ENCODE measurements around the gene WDR20. TPM values are rescaled to one million over a fixed set of nuclear protein-coding genes. Genes with fewer than 3 reads are reported as not detected.

Gene WDR20
- total RNA-seq, 1 experiment from 2014 or later = 11.2 TPM

DNA sequence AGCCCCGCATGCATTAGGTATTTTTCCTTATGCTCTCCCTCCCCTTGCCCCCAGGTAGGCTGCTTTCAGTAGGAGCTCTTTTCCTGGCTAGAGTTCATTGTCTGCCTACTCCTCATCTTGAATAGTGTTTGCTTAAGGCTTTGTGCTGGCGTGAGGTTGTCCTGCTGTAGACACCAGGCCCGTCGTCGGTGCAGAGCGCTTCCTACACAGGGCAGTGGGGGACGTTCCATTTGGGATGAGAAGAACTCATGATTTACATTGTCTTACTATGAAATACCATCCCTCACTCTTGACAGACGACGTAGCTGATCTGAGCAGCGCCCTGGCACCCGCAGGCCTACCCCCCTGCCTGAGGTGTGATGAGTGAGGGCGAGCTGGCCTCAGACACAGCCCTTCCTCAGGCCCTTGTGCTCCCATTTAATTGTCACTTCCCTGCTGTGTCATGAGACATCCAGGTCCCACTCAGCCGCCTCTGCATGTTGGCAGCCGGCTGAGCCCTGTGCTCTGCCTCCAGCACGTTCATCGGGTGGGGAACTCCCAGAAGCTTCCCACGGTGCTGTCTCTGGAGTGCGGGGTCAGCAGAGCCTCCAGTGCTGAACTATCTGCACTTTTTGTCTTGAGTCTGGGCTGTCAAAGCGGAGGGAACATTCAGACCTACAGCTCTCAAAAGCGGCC is 76.0 kb downstream of the WDR20 start:
- no peak overlapping the region for H3K4me3 ChIP-seq
- DNase-seq = peak; percentile 29
- no peaks in the 10 kb centered on the region for H3K9me3 ChIP-seq

DNA sequence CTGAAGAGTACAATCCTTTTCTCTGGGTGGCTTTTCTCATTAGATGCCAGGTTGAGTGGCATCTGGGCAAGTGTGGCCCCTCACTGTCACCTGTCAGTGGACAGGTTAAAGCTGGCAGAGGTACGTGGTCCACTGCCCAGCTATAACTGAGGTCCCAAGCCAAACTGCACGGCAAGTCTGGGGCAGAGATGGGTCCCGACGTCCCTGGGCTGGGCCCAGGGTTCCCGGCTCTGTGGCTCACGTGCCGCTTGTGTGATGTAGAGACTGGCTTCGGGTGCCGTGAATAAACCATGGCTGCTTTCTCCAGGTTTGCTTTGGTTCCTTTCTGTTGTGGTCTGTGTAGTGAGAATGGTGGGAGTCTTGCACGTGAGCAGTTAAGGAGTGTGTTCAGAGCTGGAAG is 77.7 kb downstream of the WDR20 start:
- H3K27me3 ChIP-seq = no peaks in the 10 kb centered on the region
- no peaks in the 10 kb centered on the region for H3K9me3 ChIP-seq
- no peak overlapping the region for H3K4me3 ChIP-seq
- DNase-seq = no peak
- no peaks in the 10 kb centered on the region for H3K36me3 ChIP-seq

More for the DNA sequence above, 76.0 kb downstream of the WDR20 start:
- H3K36me3 ChIP-seq = no peaks in the 10 kb centered on the region
- no peaks in the 10 kb centered on the region for H3K27me3 ChIP-seq

DNA sequence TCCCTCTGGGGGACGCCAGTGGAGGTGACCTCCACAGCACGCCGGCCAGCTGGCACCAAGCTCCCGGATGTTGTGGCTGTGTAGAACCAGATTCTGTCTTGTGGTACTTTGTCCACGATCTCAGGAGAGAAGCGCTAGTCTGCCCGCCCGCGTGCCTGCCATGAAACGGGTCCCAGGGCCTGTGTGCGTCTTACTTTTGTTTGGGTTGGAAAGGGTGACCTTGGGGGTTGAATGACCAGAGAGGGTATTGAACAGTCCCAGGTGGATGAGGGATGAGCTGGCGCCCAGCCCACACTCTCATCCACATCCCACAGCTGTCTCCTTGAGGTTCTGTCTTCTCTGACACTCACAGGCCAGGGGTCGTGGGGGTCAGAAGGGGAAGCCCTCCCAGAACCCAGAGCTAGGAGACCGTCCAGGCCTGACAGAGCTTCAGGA is 78.3 kb downstream of the WDR20 start:
- Histone ChIP-seq H3K4me3 (no peak overlapping the region), H3K36me3 (no peaks in the 10 kb centered on the region), H3K9me3 (no peaks in the 10 kb centered on the region), H3K27me3 (no peaks in the 10 kb centered on the region)
- DNase-seq = no peak

DNA sequence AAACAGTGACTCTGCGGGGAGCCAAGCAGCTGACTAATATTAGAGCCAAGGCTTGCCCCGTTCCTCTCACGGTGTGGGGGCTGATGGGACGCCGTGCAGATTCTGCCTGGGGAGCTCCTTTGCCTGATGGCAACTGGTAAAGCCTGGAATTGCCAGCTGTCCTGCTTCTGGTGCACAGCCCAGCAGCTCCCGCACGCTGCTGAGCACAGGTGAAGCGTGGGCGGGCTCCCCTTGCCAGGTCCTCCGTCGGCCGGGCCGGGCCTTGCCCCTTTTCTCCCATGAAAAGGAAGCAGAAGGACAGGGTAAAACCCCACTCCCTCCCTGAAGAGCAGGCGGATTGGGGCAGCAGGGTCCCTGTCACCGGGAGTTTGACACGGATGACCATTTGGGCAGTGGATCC is 79.0 kb downstream of the WDR20 start:
- H3K36me3 ChIP-seq = no peaks in the 10 kb centered on the region
- no peaks in the 10 kb centered on the region for H3K27me3 ChIP-seq
- H3K4me3 ChIP-seq = no peak overlapping the region
- DNase-seq = no peak
- no peaks in the 10 kb centered on the region for H3K9me3 ChIP-seq

DNA sequence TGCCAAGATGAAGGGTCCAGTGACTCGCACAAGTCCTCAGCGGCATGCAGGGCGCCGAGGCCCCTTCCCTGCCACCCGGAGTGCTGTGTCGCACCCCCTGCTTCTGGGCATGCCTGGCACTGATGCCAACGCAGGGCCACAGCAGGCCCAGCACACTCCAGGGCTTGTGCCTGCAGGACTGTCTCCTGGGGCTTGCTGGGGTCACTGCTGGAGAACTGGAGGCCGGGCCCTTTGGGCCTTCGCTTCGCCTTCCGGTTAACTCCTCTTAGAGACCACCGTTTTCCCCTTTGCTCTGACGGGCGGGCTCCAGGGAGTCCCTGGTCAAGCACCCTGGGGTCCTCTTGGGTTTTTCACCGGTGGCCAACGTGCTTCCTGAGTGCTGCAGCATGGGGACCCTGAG is 79.6 kb downstream of the WDR20 start:
- no peak for DNase-seq
- Histone ChIP-seq H3K27me3 (no peaks in the 10 kb centered on the region), H3K4me3 (no peak overlapping the region), H3K9me3 (no peaks in the 10 kb centered on the region), H3K36me3 (no peaks in the 10 kb centered on the region)

DNA sequence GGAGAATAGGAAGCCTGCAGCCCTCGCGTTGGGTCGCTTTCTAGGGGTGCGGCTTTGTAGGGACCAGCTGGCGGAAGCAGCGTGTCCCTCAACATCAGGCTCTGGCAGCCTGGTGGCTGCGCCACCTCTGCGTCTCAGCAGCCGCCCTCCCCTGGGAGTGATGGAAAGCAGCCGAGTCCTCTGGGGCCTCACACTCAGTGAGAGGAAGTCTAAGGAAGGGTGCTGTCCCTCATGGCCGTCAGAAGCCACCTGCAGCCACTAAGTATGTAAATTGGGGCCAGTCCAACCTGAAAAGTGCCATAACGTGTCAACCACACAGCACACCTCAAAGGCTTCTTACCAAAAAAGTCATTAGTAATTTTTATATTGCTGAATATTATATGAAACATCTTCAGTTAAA is 80.3 kb downstream of the WDR20 start:
- Histone ChIP-seq H3K4me3 (no peak overlapping the region), H3K27me3 (no peaks in the 10 kb centered on the region), H3K36me3 (no peaks in the 10 kb centered on the region), H3K9me3 (no peaks in the 10 kb centered on the region)
- no peak for DNase-seq

DNA sequence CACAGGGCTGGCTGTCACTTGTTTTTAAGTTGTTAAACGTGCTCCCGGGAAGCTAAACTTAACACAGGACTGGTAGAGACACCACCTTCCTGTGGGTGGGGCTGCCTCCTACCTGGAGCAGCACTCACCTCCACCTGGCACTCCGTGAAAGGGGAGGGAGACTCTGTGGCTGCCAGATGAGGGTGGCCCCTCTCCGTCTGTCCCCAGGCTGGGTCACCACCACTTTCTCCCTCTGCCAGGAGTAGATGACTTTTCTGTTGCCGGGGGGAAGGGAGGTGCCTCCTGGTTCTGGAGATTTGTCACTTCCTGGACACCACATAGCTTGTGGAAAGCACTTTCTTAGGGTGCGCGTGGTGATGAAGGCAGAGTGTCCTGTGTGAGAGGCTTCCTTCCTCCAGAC is 81.3 kb downstream of the WDR20 start:
- no peak overlapping the region for H3K4me3 ChIP-seq
- no peak for DNase-seq
- no peaks in the 10 kb centered on the region for H3K9me3 ChIP-seq
- no peaks in the 10 kb centered on the region for H3K27me3 ChIP-seq
- no peaks in the 10 kb centered on the region for H3K36me3 ChIP-seq

DNA sequence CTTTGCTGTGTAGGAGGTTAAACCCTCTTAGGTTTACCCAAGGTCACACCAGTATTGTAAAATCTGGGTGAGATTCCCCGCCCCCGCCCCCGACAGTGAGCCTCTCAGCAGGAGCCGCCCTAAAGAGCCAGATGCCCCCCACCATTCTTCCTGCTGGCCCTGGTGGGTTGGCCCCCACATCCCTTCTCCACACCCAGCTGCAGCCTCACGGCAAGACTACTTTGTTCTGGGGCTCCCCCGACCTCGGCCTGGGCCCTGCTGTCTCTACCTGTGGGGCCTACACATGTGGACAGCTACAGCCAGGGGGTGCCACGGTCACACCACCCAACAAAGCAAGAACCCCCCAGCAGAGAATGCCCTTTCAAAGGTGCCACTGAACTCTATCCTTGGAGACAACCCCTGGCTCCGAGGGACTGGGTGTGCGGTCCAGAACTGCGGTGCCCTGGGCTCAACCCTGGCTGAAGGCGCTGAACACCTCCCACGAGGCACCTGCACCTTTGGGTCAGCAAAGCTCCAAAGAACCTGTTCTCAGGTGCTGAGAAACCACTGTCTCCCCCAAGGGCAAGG is 82.4 kb downstream of the WDR20 start:
- no peak overlapping the region for H3K4me3 ChIP-seq
- no peak for DNase-seq
- H3K9me3 ChIP-seq = no peaks in the 10 kb centered on the region
- H3K36me3 ChIP-seq = no peaks in the 10 kb centered on the region
- H3K27me3 ChIP-seq = no peaks in the 10 kb centered on the region

DNA sequence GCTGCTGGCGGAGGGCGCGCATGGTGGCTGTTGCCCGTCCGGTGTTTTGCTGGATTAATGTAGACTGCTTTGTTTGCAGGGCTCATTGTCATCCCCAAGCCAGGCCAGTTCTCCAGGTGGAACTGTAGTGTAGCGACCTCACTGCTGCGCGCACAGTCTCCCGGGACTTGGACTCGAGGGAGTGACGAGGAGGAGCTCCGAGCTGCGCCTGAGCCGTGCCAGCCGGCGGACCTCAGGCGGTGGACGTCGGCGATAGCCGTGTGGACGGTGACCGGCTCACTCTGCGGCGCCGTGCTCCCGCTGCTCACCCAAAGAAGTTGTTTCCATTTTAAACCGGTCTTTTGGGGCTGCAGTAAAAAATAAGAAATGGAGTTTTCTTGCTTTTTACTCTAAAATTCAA is 83.1 kb downstream of the WDR20 start:
- no peak overlapping the region for H3K4me3 ChIP-seq
- no peaks in the 10 kb centered on the region for H3K9me3 ChIP-seq
- H3K36me3 ChIP-seq = no peaks in the 10 kb centered on the region
- no peak for DNase-seq
- no peaks in the 10 kb centered on the region for H3K27me3 ChIP-seq

DNA sequence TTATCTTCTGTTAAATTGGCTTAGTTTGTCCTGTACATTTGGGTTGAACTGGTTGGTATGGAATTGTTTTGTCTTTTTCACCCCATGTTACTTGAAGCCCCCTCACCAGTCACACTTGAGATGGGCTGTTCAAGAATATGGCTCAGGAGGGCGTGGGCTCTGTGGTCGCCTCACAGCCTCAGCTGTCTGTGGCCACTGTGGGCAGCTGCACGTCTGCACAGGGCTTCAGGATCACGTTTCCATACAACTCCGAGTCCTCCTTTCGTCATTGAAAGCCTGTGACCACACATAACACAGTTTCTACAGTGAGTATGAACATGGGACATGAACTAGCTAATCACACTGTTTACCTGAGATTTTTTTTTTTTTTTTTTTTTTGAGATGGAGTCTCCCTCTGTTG is 84.0 kb downstream of the WDR20 start:
- no peaks in the 10 kb centered on the region for H3K36me3 ChIP-seq
- no peaks in the 10 kb centered on the region for H3K9me3 ChIP-seq
- H3K4me3 ChIP-seq = no peak overlapping the region
- H3K27me3 ChIP-seq = no peaks in the 10 kb centered on the region
- no peak for DNase-seq

DNA sequence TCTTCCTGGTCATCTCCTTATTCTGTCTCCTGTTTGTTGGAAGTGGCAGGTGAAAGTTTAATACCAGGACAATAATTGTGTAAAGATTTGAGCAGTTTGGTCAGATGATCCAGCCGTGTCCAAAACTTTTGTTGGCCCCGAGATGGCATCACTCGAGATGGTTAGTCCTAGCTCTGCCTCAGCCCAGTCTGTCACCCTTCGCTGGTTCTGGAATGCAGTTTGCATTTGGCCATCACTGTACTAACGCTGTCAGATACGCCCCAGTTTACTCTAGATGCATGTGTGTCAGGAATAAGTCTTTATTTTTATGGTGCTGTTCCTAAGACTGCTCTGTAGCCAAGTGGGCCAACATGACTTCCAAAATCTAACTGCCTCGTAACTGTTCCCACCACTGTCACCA is 85.7 kb downstream of the WDR20 start:
- Histone ChIP-seq H3K27me3 (no peaks in the 10 kb centered on the region), H3K9me3 (no peaks in the 10 kb centered on the region), H3K4me3 (no peak overlapping the region), H3K36me3 (no peaks in the 10 kb centered on the region)
- no peak for DNase-seq

DNA sequence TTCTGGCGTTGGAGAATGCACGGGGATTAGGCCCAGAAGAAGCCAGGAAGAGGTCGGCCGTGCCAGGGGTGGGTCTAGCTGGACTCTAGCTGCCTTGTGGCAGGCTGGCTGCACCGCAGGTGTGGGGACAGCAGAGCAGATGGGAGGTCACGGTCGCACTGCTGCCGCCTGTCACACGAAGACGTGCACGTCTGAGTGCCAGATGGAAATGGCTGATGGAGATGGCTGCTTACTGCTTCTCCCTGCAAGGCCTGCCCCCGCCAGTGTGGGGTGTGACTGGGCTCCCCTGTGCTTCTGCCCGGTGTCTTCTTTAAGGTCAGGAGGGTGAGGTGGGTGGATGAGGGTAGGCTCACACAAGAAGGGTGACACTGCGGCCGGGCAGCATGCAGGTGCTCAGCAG is 86.2 kb downstream of the WDR20 start:
- no peaks in the 10 kb centered on the region for H3K36me3 ChIP-seq
- no peaks in the 10 kb centered on the region for H3K27me3 ChIP-seq
- no peak overlapping the region for H3K4me3 ChIP-seq
- DNase-seq = no peak
- H3K9me3 ChIP-seq = no peaks in the 10 kb centered on the region

DNA sequence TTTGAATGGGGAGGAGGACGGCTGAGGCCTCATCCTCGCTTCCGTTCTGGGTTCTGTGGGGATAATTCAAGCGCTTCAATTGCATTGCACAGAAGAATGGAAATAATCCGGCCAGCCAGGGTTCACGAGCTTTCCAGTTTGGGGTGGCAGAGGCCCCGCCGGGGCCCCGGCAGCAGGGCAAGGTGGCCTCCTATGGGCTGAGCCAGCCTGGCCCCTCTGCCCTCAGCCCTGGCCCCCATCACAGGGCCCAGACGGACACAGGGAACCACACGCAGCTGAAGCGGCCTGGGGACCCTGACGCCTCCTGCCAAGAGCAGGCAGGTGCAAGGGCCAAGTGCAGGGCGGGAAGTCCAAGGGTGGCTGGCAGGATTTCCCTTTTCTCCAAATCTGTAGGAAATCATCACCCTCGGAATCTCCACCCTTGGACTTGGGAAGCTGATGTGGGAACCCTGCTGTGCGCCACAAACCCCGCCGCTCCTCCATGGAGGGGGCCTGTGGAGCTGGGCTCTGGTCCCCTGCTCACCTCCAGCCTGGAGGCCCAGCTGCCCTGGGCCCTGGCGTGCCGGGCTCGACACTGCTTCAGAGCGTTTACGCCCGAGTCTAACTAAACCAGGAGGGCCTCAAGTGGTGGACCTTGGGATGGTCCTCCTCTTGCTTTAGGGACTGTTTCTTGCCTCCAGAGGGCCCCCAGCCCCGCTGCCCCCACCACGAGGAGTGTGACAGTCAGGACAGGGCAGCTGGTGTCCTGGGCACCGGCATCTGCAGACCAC is 86.8 kb downstream of the WDR20 start:
- no peaks in the 10 kb centered on the region for H3K36me3 ChIP-seq

DNA sequence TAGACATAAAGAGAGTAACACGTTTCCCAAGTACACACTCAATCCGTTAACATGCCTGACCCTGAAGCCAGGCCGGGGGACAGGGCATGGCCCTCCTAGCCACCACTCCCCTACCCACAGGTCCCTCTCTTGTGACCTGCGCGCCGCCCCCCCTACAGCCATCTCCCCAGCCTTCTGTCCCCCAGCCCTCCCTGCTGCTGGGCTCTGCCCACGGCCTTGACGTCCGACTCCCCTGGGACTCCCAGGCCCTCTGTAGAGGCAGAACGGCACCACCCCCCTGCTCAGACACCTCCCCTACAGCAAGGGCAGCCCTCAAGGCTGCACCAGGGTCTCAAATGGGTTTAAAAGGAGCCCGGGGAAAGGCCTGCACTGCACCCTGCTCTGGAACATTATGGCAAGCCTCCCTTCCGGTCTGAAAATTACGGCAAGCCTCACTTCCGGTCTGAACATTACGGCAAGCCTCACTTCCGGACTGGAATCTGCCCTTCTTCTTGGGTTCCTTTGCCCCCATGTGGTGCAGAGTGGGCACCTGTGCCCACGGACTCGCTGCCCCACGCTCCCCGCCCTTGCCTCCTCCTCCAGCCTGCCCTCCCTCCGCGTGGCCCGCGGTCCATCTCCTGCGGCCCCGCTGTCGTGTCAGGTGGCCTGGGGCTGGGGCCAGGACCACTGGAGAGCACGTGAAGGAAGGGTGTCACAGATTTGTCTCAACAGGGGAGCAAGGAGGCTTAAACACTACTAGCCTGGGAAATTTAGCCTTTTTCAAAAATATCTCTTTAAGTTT is 87.7 kb downstream of the WDR20 start:
- Histone ChIP-seq H3K4me3 (no peak overlapping the region), H3K36me3 (no peaks in the 10 kb centered on the region; the same call in 1 of the 2 replicates), H3K9me3 (no peaks in the 10 kb centered on the region), H3K27me3 (no peaks in the 10 kb centered on the region)
- DNase-seq = no peak

More for the DNA sequence above, 86.8 kb downstream of the WDR20 start:
- no peak for DNase-seq
- H3K27me3 ChIP-seq = no peaks in the 10 kb centered on the region
- H3K4me3 ChIP-seq = no peak overlapping the region
- H3K9me3 ChIP-seq = no peaks in the 10 kb centered on the region

DNA sequence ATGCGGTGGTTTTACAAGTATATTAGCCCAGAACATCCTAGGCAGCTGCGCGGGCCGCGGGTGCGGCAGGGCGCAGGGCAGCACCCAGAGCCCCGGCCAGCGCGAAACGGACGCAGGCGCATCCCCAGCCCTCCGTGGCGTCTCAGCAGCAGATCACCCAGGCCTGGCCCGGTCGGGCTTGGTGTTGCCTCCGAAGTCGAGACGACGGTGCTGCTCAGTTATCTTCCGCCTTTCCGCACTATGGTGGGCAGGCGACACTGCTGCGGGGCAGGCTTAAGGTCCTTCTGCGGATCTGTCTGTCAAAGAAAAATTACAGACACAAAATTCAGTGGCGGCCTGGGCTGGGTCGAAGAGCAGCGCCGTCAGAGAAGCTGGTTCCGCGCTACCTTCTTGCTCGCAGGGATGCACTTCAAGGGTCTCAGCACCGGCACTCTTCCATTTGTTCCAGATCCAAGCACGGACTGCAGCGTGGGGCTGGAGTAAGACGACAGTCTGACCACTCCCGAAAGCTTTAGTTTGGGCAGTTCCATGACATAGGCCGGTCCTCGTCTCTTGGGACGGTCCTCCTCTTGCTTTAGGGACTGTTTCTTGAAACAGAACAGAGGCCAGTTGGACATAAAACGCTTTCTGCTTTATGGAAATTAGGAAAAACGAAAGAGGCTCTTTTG is 89.5 kb downstream of the WDR20 start:
- H3K9me3 ChIP-seq = no peaks in the 10 kb centered on the region
- no peak for DNase-seq
- H3K27me3 ChIP-seq = no peaks in the 10 kb centered on the region
- no peak overlapping the region for H3K4me3 ChIP-seq
- no peaks in the 10 kb centered on the region; the same call in 1 of the 2 replicates for H3K36me3 ChIP-seq

DNA sequence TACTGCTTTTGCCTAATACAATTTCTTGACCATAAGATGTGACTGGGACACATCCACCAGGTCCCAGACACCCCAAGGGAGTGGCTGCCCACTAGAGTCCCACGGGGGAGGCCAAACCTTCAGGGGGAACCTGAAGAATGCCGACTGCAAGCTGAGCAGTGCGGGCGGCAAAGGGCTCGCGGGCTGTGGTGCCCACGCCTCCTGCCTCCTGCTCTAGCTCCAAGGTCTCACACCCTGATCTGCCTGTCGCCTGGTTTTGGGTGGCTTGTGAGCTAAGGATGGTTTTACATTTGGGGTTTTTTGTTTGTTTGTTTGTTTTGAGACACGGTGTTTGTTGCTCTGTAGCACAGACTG is 90.0 kb downstream of the WDR20 start:
- H3K27me3 ChIP-seq = no peaks in the 10 kb centered on the region
- DNase-seq = no peak
- no peaks in the 10 kb centered on the region for H3K9me3 ChIP-seq
- no peaks in the 10 kb centered on the region; the same call in 1 of the 2 replicates for H3K36me3 ChIP-seq
- no peak overlapping the region for H3K4me3 ChIP-seq

Data from MG63 (cell line).